A549 (cell line): ENCODE data around the gene LMTK3.

Experiments
- BHLHE40 ChIP-seq: IDR thresholded peaks from 2 replicates; pipeline ENCODE4 v1.6.1; 2012; ENCODE audit warnings: low read depth, low read length, inconsistent platforms
- CTCF ChIP-seq: fragments of >200 bp; sonication (Bioruptor Twin); formaldehyde crosslinking; IDR thresholded peaks from 3 replicates; pipeline ENCODE4 v1.5.1; 2016
- JUN ChIP-seq, 2 experiments: fragments of >200 bp; sonication (Bioruptor Twin); formaldehyde crosslinking; IDR thresholded peaks; 2 replicates in 1 of 2; 3 replicates in 1 of 2; pipeline ENCODE4 v1.6.1; 2016 to 2017

- TF ChIP-seq BHLHE40 (no peak), JUN (IDR thresholded peaks at IDR 0.05) (no peak), CTCF (no peak)
Measured at GRCh38 chr19:48491793-48492123, 19.9 kb downstream of the LMTK3 start.
